Fibroblast of skin of left quadriceps (primary cell): ENCODE data around the gene FBP1.

Source experiments
- DNase-seq, 2 experiments: peaks; one replicate each; pipeline ENCODE4 v3.0.0-alpha.2; 2013; ENCODE audit warnings: low read depth in 2 of 2

FBP1 gene

GRCh38 chr9:94656200-94656599, 16.9 kb upstream of the FBP1 start:
- no peak for DNase-seq

- DNase-seq, result no peak
These were observed 16.4 kb upstream of the FBP1 start for GRCh38 chr9:94655739-94656138.

GRCh38 chr9:94654165-94654894, 15.0 kb upstream of the FBP1 start:
- DNase-seq, result no peak

GRCh38 chr9:94650949-94651348, 11.6 kb upstream of the FBP1 start:
- no peak for DNase-seq

- DNase-seq, result peak in 1 of 2 experiments; percentile 27
These were observed 9.9 kb upstream of the FBP1 start for GRCh38 chr9:94649100-94649819.

GRCh38 chr9:94648185-94648584, 8.9 kb upstream of the FBP1 start:
- no peak for DNase-seq

GRCh38 chr9:94645901-94646300, 6.6 kb upstream of the FBP1 start:
- DNase-seq, result no peak

GRCh38 chr9:94644543-94644942, 5.2 kb upstream of the FBP1 start:
- no peak for DNase-seq

- no peak for DNase-seq
These were observed 4.4 kb upstream of the FBP1 start for GRCh38 chr9:94643741-94644140.

- no peak for DNase-seq
These were observed 3.9 kb upstream of the FBP1 start for GRCh38 chr9:94643176-94643575.

GRCh38 chr9:94642501-94642900, 3.2 kb upstream of the FBP1 start:
- DNase-seq, result no peak

GRCh38 chr9:94639999-94640376, 670 bp upstream of the FBP1 start:
- DNase-seq, result no peak

GRCh38 chr9:94638335-94639060, 820 bp downstream of the FBP1 start:
- DNase-seq, result no peak

- no peak for DNase-seq
These were observed 6.6 kb downstream of the FBP1 start for GRCh38 chr9:94632737-94633136.

- no peak for DNase-seq
These were observed 7.7 kb downstream of the FBP1 start for GRCh38 chr9:94631599-94631998.

- DNase-seq, result no peak
These were observed 8.5 kb downstream of the FBP1 start for GRCh38 chr9:94630833-94631232.

- DNase-seq, result no peak
These were observed 9.0 kb downstream of the FBP1 start for GRCh38 chr9:94630281-94630680.

- DNase-seq, result no peak
These were observed 12.0 kb downstream of the FBP1 start for GRCh38 chr9:94627287-94627686.

GRCh38 chr9:94625835-94626234, 13.5 kb downstream of the FBP1 start:
- DNase-seq, result no peak

GRCh38 chr9:94624629-94625028, 14.7 kb downstream of the FBP1 start:
- no peak for DNase-seq

GRCh38 chr9:94623253-94623652, 16.1 kb downstream of the FBP1 start:
- DNase-seq, result peak in 1 of 2 experiments; percentile 3

GRCh38 chr9:94622087-94622800, 17.1 kb downstream of the FBP1 start:
- DNase-seq, result no peak
